ENCODE measurements around the gene PIK3R1.

The PIK3R1 gene

GRCh38 chr5:68342693-68343092 is 127.1 kb downstream of the PIK3R1 start:
- no peak for TF ChIP-seq CTCF (IDR thresholded peaks at IDR 0.05; ENCODE audit: low read length, missing control alignments)
- DNase-seq (ENCODE audit: low read depth), result no peak
- H3K4me3 ChIP-seq (replicated peaks; ENCODE audit: low read depth, low read length), result no peak overlapping the region

GRCh38 chr5:68343421-68343826 is 127.9 kb downstream of the PIK3R1 start:
- DNase-seq (ENCODE audit: low read depth), result peak; percentile 92
- H3K4me3 ChIP-seq (replicated peaks; ENCODE audit: low read depth, low read length), result no peak overlapping the region
- no peak for TF ChIP-seq CTCF (IDR thresholded peaks at IDR 0.05; ENCODE audit: low read length, missing control alignments)

- peak; percentile 87 for DNase-seq (ENCODE audit: low read depth)
- H3K4me3 ChIP-seq (replicated peaks; ENCODE audit: low read depth, low read length), result no peak overlapping the region
- TF ChIP-seq CTCF (IDR thresholded peaks at IDR 0.05; ENCODE audit: low read length, missing control alignments), result no peak
Measured at GRCh38 chr5:68344447-68345111, 129.0 kb downstream of the PIK3R1 start.

GRCh38 chr5:68345171-68345570 is 129.6 kb downstream of the PIK3R1 start:
- DNase-seq (ENCODE audit: low read depth), result no peak
- TF ChIP-seq CTCF (IDR thresholded peaks at IDR 0.05; ENCODE audit: low read length, missing control alignments), result no peak
- no peak overlapping the region for H3K4me3 ChIP-seq (replicated peaks; ENCODE audit: low read depth, low read length)

- no peak for TF ChIP-seq CTCF (IDR thresholded peaks at IDR 0.05; ENCODE audit: low read length, missing control alignments)
- H3K4me3 ChIP-seq (replicated peaks; ENCODE audit: low read depth, low read length), result no peak overlapping the region
- no peak for DNase-seq (ENCODE audit: low read depth)
Measured at GRCh38 chr5:68345582-68345981, 130.0 kb downstream of the PIK3R1 start.

- H3K4me3 ChIP-seq (replicated peaks; ENCODE audit: low read depth, low read length), result no peak overlapping the region
- no peak for TF ChIP-seq CTCF (IDR thresholded peaks at IDR 0.05; ENCODE audit: low read length, missing control alignments)
- DNase-seq (ENCODE audit: low read depth), result no peak
Measured at GRCh38 chr5:68347536-68347935, 132.0 kb downstream of the PIK3R1 start.

Measured in fibroblast of pulmonary artery (primary cell).